B cell (primary cell): ENCODE data around the gene ACE. TPM values are rescaled to one million over a fixed set of nuclear protein-coding genes. Genes with fewer than 3 reads are reported as not detected.

Source experiments
- ATAC-seq: fragments of 200-7000 bp; cut with Tn5 transposase; one replicate; pipeline ENCODE4 v1.10.0; 2021; ENCODE audit warnings: low read depth, mild to moderate bottlenecking, moderate number of reproducible peaks, moderate library complexity
- CTCF ChIA-PET: fragments of 350-600 bp; sonication (Branson Sonifier 250); formaldehyde crosslinking; loops from one replicate; lab custom pipeline; 2021; ENCODE audit warnings: antibody characterized with exemption, inconsistent platforms; lab: Charles Lee
- POLR2A ChIA-PET: fragments of 350-600 bp; sonication (Branson Sonifier 250); formaldehyde crosslinking; loops from one replicate; lab custom pipeline; 2021; ENCODE audit warnings: antibody characterized with exemption; lab: Charles Lee
- DNase-seq: peaks from one replicate; pipeline ENCODE4 v3.0.0; 2013
- H2AFZ ChIP-seq: 2 replicates; pipeline ENCODE4 v1.6.1; 2012; ENCODE audit warnings: mild to moderate bottlenecking, low read depth, low read length; ENCODE audit not compliant: insufficient read depth, poor library complexity, severe bottlenecking
- H3K27ac ChIP-seq, 2 donors: 1 replicate in 1 of 2; 2 replicates in 1 of 2; pipeline ENCODE4 v1.5.1; 2012 to 2013; ENCODE audit warnings: low read length in 2 of 2, mild to moderate bottlenecking in 2 of 2, moderate library complexity in 1 of 2
- H3K27me3 ChIP-seq, 4 experiments: fragments of 200-600 bp in 1 of 4; sonication (generic) in 1 of 4; replicated peaks in 1 of 4; 1 replicate in 2 of 4; 2 replicates in 2 of 4; pipeline versions ENCODE4 v1.6.1 to v1.7.0; 2013 to 2016; ENCODE audit warnings: low read length in 3 of 4, mild to moderate bottlenecking in 2 of 4, mixed read lengths in 1 of 4, moderate library complexity in 1 of 4; ENCODE audit not compliant: insufficient read depth in 4 of 4, control insufficient read depth in 3 of 4; ENCODE audit errors: control extremely low read depth in 1 of 4
- H3K36me3 ChIP-seq, 2 experiments: replicated peaks in 1 of 2; 1 replicate in 1 of 2; 2 replicates in 1 of 2; pipeline versions ENCODE4 v1.6.1 to v1.7.1; 2013; ENCODE audit warnings: low read length in 1 of 2; ENCODE audit not compliant: insufficient read depth in 2 of 2, control insufficient read depth in 1 of 2; ENCODE audit errors: control extremely low read depth in 1 of 2, extremely low read depth in 1 of 2
- H3K4me1 ChIP-seq, 2 donors: fragments of 200-600 bp in 1 of 2; sonication (generic) in 1 of 2; 1 replicate in 1 of 2; 2 replicates in 1 of 2; pipeline versions ENCODE4 v1.5.1 to v1.6.1; 2013 to 2017; ENCODE audit warnings: low read length in 2 of 2; ENCODE audit not compliant: control insufficient read depth in 2 of 2, insufficient read depth in 2 of 2
- H3K4me2 ChIP-seq: replicated peaks from 2 replicates; pipeline ENCODE3; 2012; ENCODE audit warnings: mild to moderate bottlenecking, low read depth, low read length; ENCODE audit not compliant: poor library complexity, severe bottlenecking
- H3K4me3 ChIP-seq, 5 experiments: fragments of 200-600 bp in 1 of 5; sonication (generic) in 1 of 5; 1 replicate in 3 of 5; 2 replicates in 2 of 5; pipeline versions ENCODE4 v1.5.1 to v1.7.0; 2011 to 2016; ENCODE audit warnings: low read length in 4 of 5, mild to moderate bottlenecking in 4 of 5, low read depth in 2 of 5, control low read depth in 1 of 5, moderate library complexity in 1 of 5; ENCODE audit not compliant: insufficient read depth in 1 of 5; ENCODE audit errors: control extremely low read depth in 1 of 5, extremely low read depth in 1 of 5
- H3K79me2 ChIP-seq: fragments of 200-600 bp; sonication (generic); one replicate; pipeline ENCODE4 v1.6.0; 2016; ENCODE audit warnings: low read length; ENCODE audit not compliant: control insufficient read depth, insufficient read depth
- H3K9ac ChIP-seq: fragments of 200-600 bp; sonication (generic); 2 replicates; pipeline ENCODE4 v1.6.1; 2017; ENCODE audit warnings: mild to moderate bottlenecking, low read length, moderate library complexity
- H3K9me3 ChIP-seq, 3 donors: one replicate each; pipeline versions ENCODE4 v1.6.1 to v1.7.1; 2013; ENCODE audit warnings: low read length in 2 of 3; ENCODE audit not compliant: control insufficient read depth in 2 of 3, insufficient read depth in 1 of 3; ENCODE audit errors: control extremely low read depth in 1 of 3
- H4K20me1 ChIP-seq: 2 replicates; pipeline ENCODE4 v1.6.0; 2012; ENCODE audit warnings: mild to moderate bottlenecking, low read length; ENCODE audit not compliant: insufficient read depth, control insufficient read depth, poor library complexity, severe bottlenecking
- H3K27ac Mint-ChIP-seq: one replicate; pipeline ENCODE4 v1.8.0; 2021; ENCODE audit warnings: mixed read lengths
- H3K27me3 Mint-ChIP-seq: one replicate; pipeline ENCODE4 v1.8.0; 2021; ENCODE audit warnings: mixed read lengths
- H3K4me1 Mint-ChIP-seq: one replicate; pipeline ENCODE4 v1.8.0; 2021; ENCODE audit warnings: mixed read lengths
- H3K4me3 Mint-ChIP-seq: one replicate; pipeline ENCODE4 v1.8.0; 2021; ENCODE audit warnings: mixed read lengths
- H3K9me3 Mint-ChIP-seq: one replicate; pipeline ENCODE4 v1.8.0; 2022; ENCODE audit warnings: mixed read lengths; ENCODE audit not compliant: insufficient read depth
- CTCF ChIP-seq: fragments of 200-600 bp; IDR thresholded peaks from one replicate; pipeline ENCODE4 v1.8.0; 2022; ENCODE audit warnings: antibody characterized with exemption, mild to moderate bottlenecking
- EZH2 ChIP-seq: IDR thresholded peaks from 2 replicates; pipeline ENCODE4 v1.6.1; 2012; ENCODE audit warnings: borderline replicate concordance, low read depth, mild to moderate bottlenecking, moderate library complexity, low read length; ENCODE audit not compliant: insufficient read depth, poor library complexity, severe bottlenecking
- WGBS: methylation state at CpG from one replicate; pipeline ENCODE4 v1.1.5; 2013; ENCODE audit warnings: missing lambda C conversion rate; ENCODE audit not compliant: insufficient coverage; 5-methylcytosine and 5-hydroxymethylcytosine counted together
- intact Hi-C: fragments of 100-400 bp; cut with micrococcal nuclease; formaldehyde crosslinking; loops from one replicate; pipeline ENCODE4 v1.10.0; 2022
- polyA plus RNA-seq: library from polyadenylated mRNA; depleted of rRNA; stranded (reverse); fragments of >200 nt; gene quantifications from 2 replicates; pipeline ENCODE4 v1.2.3, GENCODE V29; 2012
- total RNA-seq, 2 donors: library from RNA; stranded (reverse); fragments of 120-200 nt in 1 of 2; gene quantifications; 1 replicate in 1 of 2; 2 replicates in 1 of 2; pipeline versions ENCODE4 v1.2.3 to v1.2.4, GENCODE V29; 2013 to 2022

ACE gene
- total and polyA plus RNA-seq, 2 donors (not counting 1 experiment from before 2014, with no cell fraction given) = 0.67 to 2.6 TPM

- no peak overlapping the region for H3K9ac ChIP-seq
- no peak for ATAC-seq
- no peak overlapping the region for H2AFZ ChIP-seq
- intact Hi-C loops = no loop called here
- no peak overlapping the region for H3K27ac ChIP-seq
- Mint-ChIP-seq H3K4me3 (no peak overlapping the region), H3K27me3 (peaks cover 4% of the 10 kb centered on the region), H3K4me1 (peaks cover 11% of the 10 kb centered on the region), H3K27ac (no peak overlapping the region), H3K9me3 (no peaks in the 10 kb centered on the region)
- no peaks in the 10 kb centered on the region for H3K9me3 ChIP-seq
- no peaks in the 10 kb centered on the region for H3K79me2 ChIP-seq
- no peak overlapping the region for H3K4me2 ChIP-seq
- DNase-seq = no peak
- no peak overlapping the region for H3K4me3 ChIP-seq
- peaks cover 0 to 10% of the 10 kb centered on the region in 2 donors for H3K4me1 ChIP-seq
- H3K36me3 ChIP-seq = no peaks in the 10 kb centered on the region
- WGBS = 88% methylated on average over 9 of the region's 10 CpGs
- no peaks in the 10 kb centered on the region for H4K20me1 ChIP-seq
- H3K27me3 ChIP-seq = no peaks in the 10 kb centered on the region
- CTCF ChIA-PET = no interaction called here
- POLR2A ChIA-PET = no interaction called here
- TF ChIP-seq EZH2 (no peak), CTCF (no peak)
Measured at GRCh38 chr17:63490329-63490728, 13.5 kb downstream of the ACE start.

GRCh38 chr17:63490858-63491400 lies 14.1 kb downstream of the ACE start:
- Histone ChIP-seq H3K36me3 (no peaks in the 10 kb centered on the region), H3K4me2 (no peak overlapping the region), H3K4me3 (no peak overlapping the region), H3K27me3 (no peaks in the 10 kb centered on the region), H2AFZ (no peak overlapping the region), H3K4me1 (peaks cover 0 to 10% of the 10 kb centered on the region in 2 donors), H4K20me1 (no peaks in the 10 kb centered on the region), H3K9me3 (no peaks in the 10 kb centered on the region), H3K9ac (no peak overlapping the region), H3K79me2 (no peaks in the 10 kb centered on the region), H3K27ac (no peak overlapping the region)
- Mint-ChIP-seq H3K4me1 (peaks cover 10% of the 10 kb centered on the region), H3K27ac (no peak overlapping the region), H3K9me3 (no peaks in the 10 kb centered on the region), H3K4me3 (no peak overlapping the region), H3K27me3 (peaks cover 2% of the 10 kb centered on the region)
- WGBS = 94% methylated on average over 21 of the region's 22 CpGs
- DNase-seq = no peak
- ChIA-PET CTCF (no interaction called here), POLR2A (no interaction called here)
- no peak for ATAC-seq
- TF ChIP-seq EZH2 (no peak), CTCF (no peak)
- intact Hi-C loops = no loop called here
